GM12878 (cell line): Measurements from ENCODE around the gene LIMS1. TPM values are rescaled to one million over a fixed set of nuclear protein-coding genes. Genes with fewer than 3 reads are reported as not detected.

Source experiments
- BCLAF1 ChIP-seq: fragments of 450-650 bp; IDR thresholded peaks from 2 replicates; pipeline ENCODE4 v1.6.1; 2017; ENCODE audit warnings: antibody characterized with exemption, mild to moderate bottlenecking, moderate library complexity
- HDAC6 ChIP-seq: fragments of 200-600 bp; sonication (generic); IDR thresholded peaks from one replicate; pipeline ENCODE4 v1.8.0; 2017; ENCODE audit warnings: antibody characterized with exemption; ENCODE audit not compliant: unreplicated experiment
- MLLT1 ChIP-seq: fragments of 450-650 bp; IDR thresholded peaks from 2 replicates; pipeline ENCODE4 v1.6.1; 2016; ENCODE audit warnings: mild to moderate bottlenecking
- REST ChIP-seq: IDR thresholded peaks from 2 replicates; pipeline ENCODE4 v1.6.1; 2012; ENCODE audit warnings: mild to moderate bottlenecking, low read depth, low read length
- TAF1 ChIP-seq: IDR thresholded peaks from 2 replicates; pipeline ENCODE4 v1.6.1; 2011; ENCODE audit warnings: mild to moderate bottlenecking, low read depth, low read length, borderline replicate concordance
- YY1 ChIP-seq: IDR thresholded peaks from 2 replicates; pipeline ENCODE4 v1.6.1; 2011; ENCODE audit warnings: low read depth, mild to moderate bottlenecking, low read length
- ZBTB11 ChIP-seq: fragments of 450-650 bp; formaldehyde crosslinking; IDR thresholded peaks from 2 replicates; pipeline ENCODE4 v1.5.0; 2022; ENCODE audit warnings: mild to moderate bottlenecking, missing genetic modification characterization
- ZBTB4 ChIP-seq: fragments of 450-650 bp; formaldehyde crosslinking; IDR thresholded peaks from 2 replicates; pipeline ENCODE4 v1.4.0; 2022; ENCODE audit warnings: mild to moderate bottlenecking, moderate library complexity
- ZNF687 ChIP-seq: fragments of 450-650 bp; IDR thresholded peaks from 2 replicates; pipeline ENCODE4 v1.6.1; 2017; ENCODE audit warnings: mild to moderate bottlenecking, moderate library complexity
- polyA plus RNA-seq, 11 experiments: library from polyadenylated mRNA; depleted of rRNA in 4 of 11; unstranded in 6 of 11; stranded (reverse) in 5 of 11; fragments of >200 nt; fragmentation: Nextera tagmentation in 4 of 11; fragmentation: Illumina TruSeq in 1 of 11; extraction: Ambion mirVana in 4 of 11; extraction: Trizol in 1 of 11; gene quantifications; 1 replicate in 1 of 11; 2 replicates in 10 of 11; pipeline versions ENCODE4 v1.2.1 to v1.2.3, GENCODE V29; 2011 to 2016; ENCODE audit warnings: inconsistent platforms in 2 of 11, missing spikeins in 2 of 11, low read depth in 1 of 11
- total RNA-seq, 4 experiments: library from RNA; depleted of rRNA in 3 of 4; stranded (reverse); fragments of >200 nt in 3 of 4; fragmentation: Illumina TruSeq in 1 of 4; extraction: Trizol in 1 of 4; gene quantifications; 2 replicates each; pipeline versions ENCODE4 v1.2.1 to v1.2.3, GENCODE V29; 2013 to 2021

The LIMS1 gene
- total and polyA plus RNA-seq, 10 of the 15 experiments (the other 5 are each of a cell fraction or from before 2014, with no cell fraction given): 15.7 to 98.1 (median 43.9) TPM

GRCh38 chr2:108629417-108629816, 95.1 kb downstream of the LIMS1 start (continued):
- no peak for TF ChIP-seq REST
- TF ChIP-seq ZBTB4: no peak
- TF ChIP-seq HDAC6: no peak
- TF ChIP-seq MLLT1: no peak
- no peak for TF ChIP-seq ZBTB11 (CRISPR knock-in tag)
- no peak for TF ChIP-seq TAF1
- 0 out of 2 replicates have a peak, but pooled peaks have one; percentile 1 for TF ChIP-seq YY1
- TF ChIP-seq ZNF687: 0 out of 2 replicates have a peak, but pooled peaks have one; percentile 23
- TF ChIP-seq BCLAF1: no peak
